ENCODE measurements around the gene RPL3. TPM values are rescaled to one million over a fixed set of nuclear protein-coding genes. Genes with fewer than 3 reads are reported as not detected.

RPL3 gene
- total and polyA plus RNA-seq, 2 of the 4 experiments (the other 2 are of a cell fraction) = 2,871 to 3,312 TPM

DNA sequence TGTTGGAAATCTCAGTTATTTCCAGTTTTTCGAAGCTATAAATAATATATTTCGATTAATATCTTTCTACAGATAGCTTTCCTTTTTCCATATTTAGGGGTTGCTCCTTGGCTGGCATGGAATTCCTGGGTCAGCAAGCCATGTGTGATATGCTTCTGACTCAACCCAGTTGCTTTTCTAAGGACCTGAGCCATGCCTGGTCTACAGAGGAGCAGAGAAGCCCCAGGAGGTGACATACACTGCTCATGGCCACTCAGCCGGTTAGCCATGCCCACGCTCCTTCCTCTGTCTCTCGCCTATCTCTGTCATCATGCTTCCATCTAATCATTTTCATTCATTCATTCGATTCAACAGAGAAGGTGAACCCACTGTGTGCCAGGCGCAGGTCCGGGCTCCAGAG is 51.4 kb downstream of the RPL3 start:
- no peak for DNase-seq
- intact Hi-C loops (cut with micrococcal nuclease) = no loop called here
- BruUV-seq (replicated peaks) = no TSS peak
- Histone ChIP-seq H4K5ac (ENCODE audit: low read depth, low read length) (no peak overlapping the region), H3K14ac (replicated peaks; ENCODE audit: low read depth, low read length) (0 out of 2 replicates have a peak overlapping the region, but pooled peaks have one; percentile 21), H4K91ac (ENCODE audit: insufficient read depth, low read depth, low read length) (no peak overlapping the region), H3K9me1 (ENCODE audit: insufficient read depth, low read length) (peaks cover 14% of the 10 kb centered on the region), H2BK5ac (ENCODE audit: low read depth, low read length, poor library complexity, severe bottlenecking) (no peak overlapping the region), H3K27ac (ENCODE audit: insufficient read depth, low read length) (no peak overlapping the region), H3K9ac (ENCODE audit: low read depth, low read length) (no peak overlapping the region), H3K4me3 (ENCODE audit: insufficient read depth, low read depth, low read length) (no peak overlapping the region), H3K4me1 (ENCODE audit: control insufficient read depth, insufficient read depth, low read length) (no peaks in the 10 kb centered on the region), H3K56ac (ENCODE audit: extremely low read depth, insufficient read depth, low read length) (no peak overlapping the region), H2AK9ac (replicated peaks; ENCODE audit: low read depth, low read length, poor library complexity) (no peak overlapping the region), H3K23ac (ENCODE audit: low read depth, low read length) (no peak overlapping the region), H3K4me2 (ENCODE audit: low read depth, low read length) (no peak overlapping the region), H2AK5ac (ENCODE audit: low read depth, low read length) (no peak overlapping the region), H3K9me3 (ENCODE audit: control insufficient read depth, insufficient read depth, low read length) (peaks cover 4% of the 10 kb centered on the region), H2AFZ (replicated peaks; ENCODE audit: low read length, poor library complexity) (no peak overlapping the region), H2BK20ac (ENCODE audit: low read depth, low read length) (no peak overlapping the region), H4K20me1 (ENCODE audit: insufficient read depth, low read length) (no peaks in the 10 kb centered on the region), H4K8ac (ENCODE audit: low read depth in 2 of 2, low read length in 2 of 2) (no peak overlapping the region), H2BK120ac (ENCODE audit: low read depth, low read length) (no peak overlapping the region), H3K4ac (ENCODE audit: low read depth, low read length) (peak overlapping the region; percentile 55), H3K27me3 (ENCODE audit: control insufficient read depth, insufficient read depth, low read length) (no peaks in the 10 kb centered on the region), H2BK15ac (ENCODE audit: low read depth, low read length) (0 out of 3 replicates have a peak overlapping the region, but pooled peaks have one; percentile 61), H3K79me1 (ENCODE audit: low read depth in 1 of 2, low read length in 2 of 2) (no peaks in the 10 kb centered on the region), H3K18ac (ENCODE audit: low read depth, low read length) (no peak overlapping the region), H3K36me3 (ENCODE audit: control insufficient read depth, insufficient read depth, low read length) (no peaks in the 10 kb centered on the region)
- no CpG with 5 or more reads among the region's 8 CpGs for WGBS, 2 experiments (ENCODE audit: extremely low coverage in 2 of 2, insufficient read length in 1 of 2)
- ChIA-PET POLR2A (ENCODE audit: unreplicated experiment) (no interaction called here), CTCF (no interaction called here)
- TF ChIP-seq MAZ (IDR thresholded peaks at IDR 0.05; ENCODE audit: borderline replicate concordance, low read depth, low read length) (no peak), MXI1 (IDR thresholded peaks at IDR 0.05; ENCODE audit: borderline replicate concordance, low read depth, low read length) (no peak), BHLHE40 (IDR thresholded peaks at IDR 0.05; ENCODE audit: low read depth, low read length) (no peak), RFX5 (IDR thresholded peaks at IDR 0.05; ENCODE audit: low read depth, low read length) (no peak)
- TF ChIP-seq, protein P1, sequence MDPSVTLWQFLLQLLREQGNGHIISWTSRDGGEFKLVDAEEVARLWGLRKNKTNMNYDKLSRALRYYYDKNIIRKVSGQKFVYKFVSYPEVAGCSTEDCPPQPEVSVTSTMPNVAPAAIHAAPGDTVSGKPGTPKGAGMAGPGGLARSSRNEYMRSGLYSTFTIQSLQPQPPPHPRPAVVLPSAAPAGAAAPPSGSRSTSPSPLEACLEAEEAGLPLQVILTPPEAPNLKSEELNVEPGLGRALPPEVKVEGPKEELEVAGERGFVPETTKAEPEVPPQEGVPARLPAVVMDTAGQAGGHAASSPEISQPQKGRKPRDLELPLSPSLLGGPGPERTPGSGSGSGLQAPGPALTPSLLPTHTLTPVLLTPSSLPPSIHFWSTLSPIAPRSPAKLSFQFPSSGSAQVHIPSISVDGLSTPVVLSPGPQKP (IDR thresholded peaks at IDR 0.05; ENCODE audit: borderline replicate concordance, low read depth, low read length) = no peak
- ATAC-seq (ENCODE audit: low read depth) = no peak
- dilution Hi-C loops (cut with HindIII; ENCODE audit: low sequenced_read_pairs, unreplicated experiment) = no loop called here
- in situ Hi-C loops (cut with MboI; ENCODE audit: low sequenced_read_pairs) = no loop called here

Data from IMR-90 (cell line).